IMR-90 (cell line): ENCODE measurements around the gene NUP205. TPM values are rescaled to one million over a fixed set of nuclear protein-coding genes. Genes with fewer than 3 reads are reported as not detected.
A peak's percentile ranks its signal among the peaks of the same experiment; 100 is the strongest.

Experiments used
- ATAC-seq: fragments of 200-7000 bp; cut with Tn5 transposase; 2 replicates; pipeline ENCODE4 v1.9.1; 2020; ENCODE audit warnings: low read depth, mild to moderate bottlenecking, moderate library complexity
- BruUV-seq: library from RNA; stranded (reverse); fragments of 400-500 nt; replicated peaks from 2 replicates; lab custom pipeline; 2021; lab: Mats Ljungman, UMichigan
- CTCF ChIA-PET: fragments of 300-600 bp; formaldehyde crosslinking; extraction: SDS; loops from one replicate; lab custom pipeline; 2021; ENCODE audit warnings: antibody characterized with exemption; lab: Yijun Ruan, JAX
- POLR2A ChIA-PET: fragments of 300-600 bp; sonication (Branson Sonifier 250); formaldehyde crosslinking; loops from one replicate; lab custom pipeline; 2022; ENCODE audit warnings: antibody characterized with exemption; ENCODE audit not compliant: unreplicated experiment; lab: Charles Lee
- DNase-seq: peaks from one replicate; pipeline ENCODE4 v3.0.0; 2013
- H2AFZ ChIP-seq: replicated peaks from 2 replicates; pipeline ENCODE3; 2013; ENCODE audit warnings: low read length, mild to moderate bottlenecking; ENCODE audit not compliant: poor library complexity
- H2AK5ac ChIP-seq: 2 replicates; pipeline ENCODE4 v1.6.1; 2013; ENCODE audit warnings: low read depth, low read length, inconsistent platforms
- H2AK9ac ChIP-seq: replicated peaks from 2 replicates; pipeline ENCODE3; 2013; ENCODE audit warnings: mild to moderate bottlenecking, low read depth, low read length, moderate library complexity; ENCODE audit not compliant: poor library complexity
- H2BK120ac ChIP-seq: 2 replicates; pipeline ENCODE4 v1.6.1; 2013; ENCODE audit warnings: low read depth, low read length, inconsistent platforms
- H2BK15ac ChIP-seq: 3 replicates; pipeline ENCODE4 v1.6.1; 2013; ENCODE audit warnings: low read depth, low read length, inconsistent platforms
- H2BK20ac ChIP-seq: 2 replicates; pipeline ENCODE4 v1.6.1; 2013; ENCODE audit warnings: low read depth, mild to moderate bottlenecking, inconsistent platforms, low read length, moderate library complexity
- H2BK5ac ChIP-seq: 2 replicates; pipeline ENCODE4 v1.6.1; 2013; ENCODE audit warnings: mild to moderate bottlenecking, low read depth, low read length, inconsistent platforms; ENCODE audit not compliant: poor library complexity, severe bottlenecking
- H3K14ac ChIP-seq: replicated peaks from 2 replicates; pipeline ENCODE4 v1.6.1; 2013; ENCODE audit warnings: low read depth, low read length, inconsistent platforms
- H3K18ac ChIP-seq: 2 replicates; pipeline ENCODE4 v1.6.1; 2013; ENCODE audit warnings: low read depth, low read length, control low read depth
- H3K23ac ChIP-seq: 2 replicates; pipeline ENCODE4 v1.6.1; 2013; ENCODE audit warnings: low read depth, low read length, inconsistent platforms
- H3K27ac ChIP-seq: 2 replicates; pipeline ENCODE4 v1.5.1; 2013; ENCODE audit warnings: mild to moderate bottlenecking, control low read depth, low read length; ENCODE audit not compliant: insufficient read depth
- H3K27me3 ChIP-seq: 2 replicates; pipeline ENCODE4 v1.6.1; 2013; ENCODE audit warnings: low read length; ENCODE audit not compliant: control insufficient read depth, insufficient read depth
- H3K36me3 ChIP-seq: 2 replicates; pipeline ENCODE4 v1.6.1; 2013; ENCODE audit warnings: low read length, mixed read lengths; ENCODE audit not compliant: control insufficient read depth, insufficient read depth
- H3K4ac ChIP-seq: 2 replicates; pipeline ENCODE4 v1.6.1; 2013; ENCODE audit warnings: low read depth, low read length, inconsistent platforms
- H3K4me1 ChIP-seq: 2 replicates; pipeline ENCODE4 v1.6.1; 2013; ENCODE audit warnings: low read length, mixed read lengths; ENCODE audit not compliant: control insufficient read depth, insufficient read depth
- H3K4me2 ChIP-seq: 2 replicates; pipeline ENCODE4 v1.6.1; 2013; ENCODE audit warnings: low read depth, mild to moderate bottlenecking, control low read depth, low read length, moderate library complexity
- H3K4me3 ChIP-seq: 2 replicates; pipeline ENCODE4 v1.5.1; 2013; ENCODE audit warnings: low read depth, mild to moderate bottlenecking, control low read depth, low read length, moderate library complexity; ENCODE audit not compliant: insufficient read depth
- H3K56ac ChIP-seq: 2 replicates; pipeline ENCODE4 v1.6.1; 2013; ENCODE audit warnings: low read length, inconsistent platforms; ENCODE audit not compliant: insufficient read depth; ENCODE audit errors: extremely low read depth
- H3K79me1 ChIP-seq, 2 experiments: 2 replicates each; pipeline ENCODE4 v1.6.1; 2013; ENCODE audit warnings: low read length in 2 of 2, inconsistent platforms in 1 of 2, low read depth in 1 of 2
- H3K9ac ChIP-seq: 2 replicates; pipeline ENCODE4 v1.6.1; 2013; ENCODE audit warnings: low read depth, low read length, control low read depth
- H3K9me1 ChIP-seq: 2 replicates; pipeline ENCODE4 v1.6.1; 2013; ENCODE audit warnings: low read length, inconsistent platforms; ENCODE audit not compliant: insufficient read depth
- H3K9me3 ChIP-seq: 2 replicates; pipeline ENCODE4 v1.6.1; 2013; ENCODE audit warnings: low read length; ENCODE audit not compliant: control insufficient read depth, insufficient read depth
- H4K20me1 ChIP-seq: 2 replicates; pipeline ENCODE4 v1.6.1; 2013; ENCODE audit warnings: low read length, inconsistent platforms; ENCODE audit not compliant: insufficient read depth
- H4K5ac ChIP-seq: 2 replicates; pipeline ENCODE4 v1.6.1; 2013; ENCODE audit warnings: mild to moderate bottlenecking, low read depth, low read length, control low read depth
- H4K8ac ChIP-seq, 2 experiments: 2 replicates each; pipeline ENCODE4 v1.6.1; 2013; ENCODE audit warnings: low read depth in 2 of 2, low read length in 2 of 2, control low read depth in 1 of 2, inconsistent platforms in 1 of 2
- H4K91ac ChIP-seq: 2 replicates; pipeline ENCODE4 v1.6.1; 2013; ENCODE audit warnings: low read depth, low read length, inconsistent platforms; ENCODE audit not compliant: insufficient read depth
- CEBPB ChIP-seq: IDR thresholded peaks from 2 replicates; pipeline ENCODE4 v1.6.1; 2012; ENCODE audit warnings: low read depth, low read length, improper control_type of control experiment
- FOS ChIP-seq: fragments of 150-350 bp; IDR thresholded peaks from 2 replicates; pipeline ENCODE4 v1.6.1; 2016; ENCODE audit warnings: low read depth, low read length
- WGBS, 2 experiments: methylation state at CpG; one replicate each; pipeline versions ENCODE4 v1.1.5 to v1.1.7; 2013; ENCODE audit warnings: missing lambda C conversion rate in 2 of 2; ENCODE audit not compliant: insufficient read length in 1 of 2; ENCODE audit errors: extremely low coverage in 2 of 2; 5-methylcytosine and 5-hydroxymethylcytosine counted together
- dilution Hi-C: fragments of 300-500 bp; cut with HindIII; formaldehyde crosslinking; loops from one replicate; pipeline ENCODE4 v1.14.3; 2018; ENCODE audit warnings: low sequenced_read_pairs; ENCODE audit not compliant: unreplicated experiment
- in situ Hi-C: fragments of 300-500 bp; cut with MboI; formaldehyde crosslinking; loops from 3 replicates; pipeline ENCODE4 v1.14.3; 2019; ENCODE audit warnings: low sequenced_read_pairs, inconsistent platforms, mixed read lengths
- intact Hi-C: fragments of 100-400 bp; cut with micrococcal nuclease; formaldehyde crosslinking; loops from 2 replicates; pipeline ENCODE4 v1.10.0; 2022
- polyA plus RNA-seq, 3 experiments: library from polyadenylated mRNA; depleted of rRNA; stranded (reverse); fragments of >200 nt; gene quantifications; 2 replicates each; pipeline ENCODE4 v1.2.3, GENCODE V29; 2012; ENCODE audit warnings: low replicate concordance in 1 of 3
- total RNA-seq: library from RNA; depleted of rRNA; stranded (reverse); fragments of >200 nt; gene quantifications from 2 replicates; pipeline ENCODE4 v1.2.3, GENCODE V29; 2012

Gene NUP205
- total and polyA plus RNA-seq, 2 of the 4 experiments (the other 2 are of a cell fraction), result 29.5 to 84.6 TPM

- DNase-seq (no peak), ATAC-seq (no peak)
- ChIA-PET POLR2A (interaction anchor here (0.6 kb wide), 1 partner anchor 16 kb away, joined by 3 read pairs; no protein-coding TSS in a partner anchor), CTCF (interaction anchor here (0.7 to 3.1 kb wide), 5 partner anchors 11 to 135 kb away, joined by 3 to 24 read pairs (median 4); no protein-coding TSS in a partner anchor)
- Histone ChIP-seq H3K36me3 (no peaks in the 10 kb centered on the region), H2BK120ac (0 out of 2 replicates have a peak overlapping the region, but pooled peaks have one; percentile 48), H4K91ac (peak overlapping the region; percentile 72; the same call in 1 of the 2 replicates), H2AK5ac (peak overlapping the region; percentile 49; the same call in 1 of the 2 replicates), H2BK5ac (no peak overlapping the region), H4K8ac (peak overlapping the region; percentile 95 to 97), H3K79me1 (peaks cover 8 to 28% of the 10 kb centered on the region in 2 experiments; a peak in 3 of 4 replicates), H4K5ac (peak overlapping the region; percentile 93), H3K23ac (no peak overlapping the region), H3K18ac (peak overlapping the region; percentile 21), H3K4me3 (peak overlapping the region; percentile 84), H3K4ac (peak overlapping the region; percentile 57), H4K20me1 (0 out of 2 replicates have a peak, but pooled peaks cover 3% of the 10 kb centered on the region), H3K4me1 (peaks cover 9% of the 10 kb centered on the region), H2BK15ac (peak overlapping the region; percentile 64; the same call in 1 of the 3 replicates), H3K14ac (peak overlapping the region; percentile 49), H3K9me1 (peaks cover 8% of the 10 kb centered on the region; the same call in 1 of the 2 replicates), H3K4me2 (peak overlapping the region; percentile 78), H3K27me3 (no peaks in the 10 kb centered on the region), H3K27ac (peak overlapping the region; percentile 28), H3K9ac (peak overlapping the region; percentile 52), H2BK20ac (peak overlapping the region; percentile 22; the same call in 1 of the 2 replicates), H2AK9ac (peak overlapping the region; percentile 53), H2AFZ (peak overlapping the region; percentile 93), H3K9me3 (no peaks in the 10 kb centered on the region), H3K56ac (no peak overlapping the region)
- in situ Hi-C loops, result no loop called here
- dilution Hi-C loops, result no loop called here
- peak; percentile 80 for TF ChIP-seq CEBPB
- no peak for TF ChIP-seq FOS
- intact Hi-C loops, result loop anchor here (2.0 to 10.0 kb wide), 3 partner anchors 39 to 1213 kb away; no protein-coding TSS in a partner anchor
- BruUV-seq, result no TSS peak
- WGBS, 2 experiments, result no CpG with 5 or more reads among the region's 14 CpGs
Measured at GRCh38 chr7:135661311-135662122, 103.8 kb downstream of the NUP205 start.
